NCI-H524 (cell line): ENCODE results near the gene SPRYD7.
"Not testable (repeated sequence)": the region's sequence is repeated elsewhere in the genome, so short reads cannot be mapped to it uniquely, and the experiment has no call there.

Experiments used
- DNase-seq, 2 experiments: peaks; one replicate each; lab custom pipeline; 2025; lab: John Stamatoyannopoulos, UW

Gene SPRYD7, protein sequence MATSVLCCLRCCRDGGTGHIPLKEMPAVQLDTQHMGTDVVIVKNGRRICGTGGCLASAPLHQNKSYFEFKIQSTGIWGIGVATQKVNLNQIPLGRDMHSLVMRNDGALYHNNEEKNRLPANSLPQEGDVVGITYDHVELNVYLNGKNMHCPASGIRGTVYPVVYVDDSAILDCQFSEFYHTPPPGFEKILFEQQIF

DNA sequence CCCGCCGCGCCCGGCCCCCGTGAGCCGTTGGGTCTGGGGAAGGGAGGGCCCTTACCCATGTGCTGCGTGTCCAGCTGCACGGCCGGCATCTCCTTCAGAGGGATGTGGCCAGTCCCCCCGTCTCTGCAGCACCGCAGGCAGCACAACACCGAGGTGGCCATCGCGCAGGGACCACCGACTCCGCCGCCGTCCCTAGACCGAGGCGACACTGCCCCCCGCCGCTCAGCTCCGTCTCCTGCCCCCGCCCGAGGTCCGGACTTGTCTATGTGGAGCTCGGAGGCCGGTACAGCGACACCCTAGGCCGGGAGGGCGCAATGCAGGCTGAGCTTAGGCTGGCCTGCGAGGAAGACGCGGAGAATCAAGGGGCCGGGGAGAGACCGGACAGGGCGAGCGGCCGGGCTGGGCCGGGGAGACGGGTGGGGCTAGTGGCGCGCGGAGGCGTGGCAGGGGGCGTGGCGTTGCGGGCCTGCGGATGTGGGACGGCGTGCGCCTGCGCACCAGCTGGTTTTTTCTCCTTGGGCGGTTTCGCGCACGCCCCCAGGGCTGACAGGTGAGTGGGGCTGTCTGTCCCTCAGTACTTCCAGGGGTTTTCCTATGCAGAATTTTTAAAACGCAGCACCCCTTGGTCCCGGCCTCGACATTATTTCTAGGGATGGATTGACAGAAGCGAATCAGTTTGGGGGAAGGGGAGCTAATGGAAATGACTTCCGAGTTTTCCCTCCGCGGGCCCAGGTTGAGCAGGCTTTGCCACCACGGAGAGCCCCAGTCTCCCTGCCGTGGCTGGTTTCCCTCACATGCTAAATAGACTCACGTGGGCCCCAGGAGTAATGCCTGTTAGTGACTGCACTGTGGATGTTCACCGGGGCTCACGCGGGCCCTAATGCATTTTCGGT lies at the start of gene SPRYD7:
TSS of gene SPRYD7 (minus strand) at position 266 of the 893 bp plus-strand sequence. CDS start at position 161, 105 bp downstream.
- DNase-seq = peak; percentile 96

- DNase-seq = no peak
Observed at GRCh38 chr13:49985129-49985528, 49.0 kb upstream of the SPRYD7 start.

GRCh38 chr13:49980266-49980665 lies 44.1 kb upstream of the SPRYD7 start:
- no peak for DNase-seq

GRCh38 chr13:49977992-49978391 lies 41.9 kb upstream of the SPRYD7 start:
- DNase-seq = no peak

- peak; percentile 21 to 65 for DNase-seq
Observed at GRCh38 chr13:49976314-49977258, 40.4 kb upstream of the SPRYD7 start.

GRCh38 chr13:49975826-49976225 lies 39.7 kb upstream of the SPRYD7 start:
- no peak for DNase-seq

DNA sequence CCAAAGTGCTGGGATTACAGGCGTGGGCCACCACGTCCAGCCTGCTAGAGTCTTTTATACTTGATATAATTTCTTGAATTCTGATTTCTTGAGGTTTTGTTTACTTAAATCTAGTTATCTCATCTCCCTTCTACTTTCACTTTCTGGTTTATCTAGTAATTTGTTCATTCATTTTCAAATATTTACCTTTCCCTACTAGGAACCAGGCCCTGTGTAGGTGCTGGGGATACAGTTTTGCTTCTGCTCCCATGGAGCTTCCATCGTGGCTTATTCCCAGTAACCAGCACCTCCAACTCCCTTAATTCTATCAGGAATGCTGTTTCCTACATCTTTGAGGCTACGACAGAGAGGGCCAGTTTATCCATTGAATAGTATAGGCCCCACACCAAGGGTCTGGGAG lies 36.6 kb upstream of the SPRYD7 start:
- no peak for DNase-seq

- no peak for DNase-seq
Observed at GRCh38 chr13:49967456-49967855, 31.3 kb upstream of the SPRYD7 start.

- DNase-seq = no peak
Observed at GRCh38 chr13:49958321-49958720, 22.2 kb upstream of the SPRYD7 start.

DNA sequence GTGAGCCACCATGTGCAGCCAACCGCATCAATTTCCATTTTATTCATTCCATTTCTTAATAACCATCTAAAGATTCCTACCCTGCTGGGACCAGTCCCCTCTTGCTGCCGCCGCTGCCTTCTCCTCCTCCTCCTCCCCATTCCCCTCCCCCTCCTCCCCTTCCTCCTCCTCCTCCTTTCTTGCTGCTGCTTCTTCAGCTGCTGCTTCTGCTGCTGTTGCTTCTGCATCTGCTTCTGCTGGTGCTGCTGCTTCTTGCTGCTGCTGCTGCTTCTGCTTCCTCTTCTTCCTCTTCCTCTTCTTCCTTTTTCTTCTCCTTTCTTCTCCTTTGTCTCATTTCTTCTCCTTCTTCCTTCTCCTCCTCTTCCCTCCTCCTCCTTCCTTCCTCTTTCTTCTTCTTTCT lies 20.0 kb upstream of the SPRYD7 start:
- DNase-seq = no peak

- DNase-seq = no peak
Observed at GRCh38 chr13:49954674-49955455, 18.7 kb upstream of the SPRYD7 start.

DNA sequence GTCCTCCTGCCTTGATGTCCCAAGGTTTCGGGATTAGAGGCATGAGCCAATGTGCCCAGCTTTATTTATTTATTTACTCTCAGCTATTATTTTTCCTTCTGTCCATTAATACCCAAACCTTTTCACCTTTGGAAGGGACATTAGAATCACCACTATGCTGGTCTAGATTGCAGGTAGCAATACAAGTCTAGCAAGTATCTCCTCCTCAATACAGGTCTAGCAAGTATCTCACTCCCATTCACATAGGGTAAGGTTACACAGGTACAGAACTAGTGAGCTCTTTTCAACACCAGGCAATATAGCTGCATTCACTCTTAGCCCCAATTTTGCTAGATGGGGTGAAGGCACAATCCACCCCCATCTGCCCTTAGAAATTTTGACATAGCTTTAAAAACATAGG lies 17.4 kb upstream of the SPRYD7 start:
- no peak for DNase-seq

DNA sequence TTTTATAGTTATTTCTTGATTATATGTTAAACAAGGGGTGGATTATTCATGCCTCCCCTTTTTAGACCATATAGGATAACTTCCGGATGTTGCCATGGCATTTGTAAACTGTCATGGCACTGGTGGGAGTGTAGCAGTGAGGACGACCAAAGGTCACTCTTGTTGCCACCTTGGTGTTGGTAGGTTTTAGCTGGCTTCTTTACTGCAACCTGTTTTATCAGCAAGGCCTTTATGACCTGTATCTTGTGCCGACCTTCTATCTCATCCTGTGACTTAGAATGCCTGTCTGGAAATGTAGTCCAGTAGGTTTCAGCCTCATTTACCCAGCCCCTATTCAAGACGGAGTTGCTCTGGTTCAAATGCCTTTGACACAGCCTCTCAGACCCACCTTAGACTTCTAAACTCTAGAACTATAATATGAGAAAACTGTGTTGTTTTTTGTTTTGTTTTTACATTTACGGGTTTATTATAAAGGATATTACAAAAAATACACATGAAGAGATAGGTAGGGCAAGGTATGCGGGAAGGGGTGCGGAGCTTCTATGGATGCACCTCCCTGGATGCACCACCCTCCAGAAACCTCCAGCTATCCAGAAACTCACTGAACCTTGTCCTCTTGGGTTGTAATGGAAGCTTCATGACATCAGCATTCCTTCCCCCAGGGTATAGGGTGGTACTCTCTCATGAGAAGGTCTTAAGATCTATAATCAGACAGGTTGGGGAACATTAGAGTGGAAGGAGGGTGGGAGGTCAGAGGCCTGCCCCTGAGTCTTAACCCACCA lies 15.8 kb upstream of the SPRYD7 start:
- no peak for DNase-seq

- not testable (repeated sequence) for DNase-seq
Observed at GRCh38 chr13:49948777-49949270, 12.7 kb upstream of the SPRYD7 start.

DNA sequence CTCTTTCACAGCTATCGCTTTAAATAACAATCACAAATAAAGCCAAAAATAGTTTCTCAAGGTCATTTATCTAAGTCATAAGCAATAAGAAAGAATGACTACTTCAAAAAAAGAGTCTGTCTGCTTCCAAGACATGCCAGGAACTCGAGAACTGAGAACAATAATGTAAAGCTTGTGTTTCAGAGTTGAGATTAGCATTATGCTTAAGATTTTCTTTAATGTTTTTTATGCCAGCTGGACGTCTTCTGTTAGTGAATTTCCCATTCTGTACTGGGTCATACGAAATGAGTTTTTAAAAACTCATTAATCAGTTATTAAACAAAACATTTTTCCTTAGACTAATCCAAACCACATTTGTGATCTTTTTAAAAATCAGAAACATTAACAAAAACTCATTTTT lies 3.2 kb upstream of the SPRYD7 start:
- no peak for DNase-seq

DNA sequence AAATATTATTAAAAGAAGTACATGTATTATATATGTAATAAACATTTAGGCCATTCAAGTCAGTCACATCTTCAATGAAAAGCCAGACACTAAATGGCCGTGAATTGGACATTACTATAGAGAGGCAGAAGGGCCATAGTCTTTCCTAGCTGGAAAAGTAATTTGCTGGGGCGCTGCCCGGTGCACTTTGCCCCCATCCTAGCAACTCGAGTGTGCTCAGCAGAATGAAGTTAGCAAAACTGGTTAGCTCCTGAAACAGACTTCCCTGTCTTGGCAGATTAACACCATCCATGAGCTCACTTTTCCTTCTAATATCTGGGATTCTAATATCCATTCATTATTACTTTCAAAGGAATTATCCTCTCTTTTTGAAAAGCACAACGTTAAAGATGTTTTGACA lies 2.8 kb upstream of the SPRYD7 start:
- no peak for DNase-seq

DNA sequence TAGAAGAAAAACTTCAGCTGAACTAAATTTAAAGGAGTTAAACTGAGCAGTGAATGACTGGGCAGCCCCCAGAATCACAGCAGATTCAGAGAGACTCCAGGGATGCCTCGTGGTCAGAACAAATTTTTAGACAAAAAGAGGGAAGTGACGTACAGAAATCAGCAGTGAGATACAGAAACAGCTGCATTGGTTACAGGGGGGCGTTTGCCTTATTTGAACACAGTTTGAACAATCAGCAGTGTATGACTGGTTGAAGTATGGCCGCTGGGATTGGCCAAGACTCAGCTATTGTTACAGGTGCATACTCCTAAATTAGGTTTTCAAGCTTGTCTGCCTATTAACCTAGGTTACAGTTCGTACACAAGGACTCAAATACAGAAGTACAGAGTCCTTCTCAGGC lies 2.2 kb upstream of the SPRYD7 start:
- no peak for DNase-seq

- DNase-seq = peak in 1 of 2 experiments; percentile 42
Observed at GRCh38 chr13:49936968-49937273, 781 bp upstream of the SPRYD7 start.

GRCh38 chr13:49935171-49936074 lies 717 bp downstream of the SPRYD7 start:
- peak; percentile 5 to 64 for DNase-seq

GRCh38 chr13:49933511-49933910 lies 2.6 kb downstream of the SPRYD7 start:
- no peak for DNase-seq
